Testis (tissue), 3 donors: ENCODE measurements around the gene SLC50A1. TPM values are rescaled to one million over a fixed set of nuclear protein-coding genes. Genes with fewer than 3 reads are reported as not detected.

Experiments used
- DNase-seq: peaks from one replicate; pipeline ENCODE4 v3.0.0-alpha.2; 2019
- H3K27ac ChIP-seq, 2 donors: fragments of 200-600 bp; sonication (generic); one replicate each; pipeline ENCODE4 v1.5.1; 2019
- H3K27me3 ChIP-seq: fragments of 200-600 bp; sonication (generic); one replicate; pipeline ENCODE4 v1.5.1; 2019
- H3K36me3 ChIP-seq: fragments of 200-600 bp; sonication (generic); one replicate; pipeline ENCODE4 v1.5.1; 2017; ENCODE audit warnings: low read depth; ENCODE audit errors: missing control alignments
- H3K4me1 ChIP-seq: fragments of 200-600 bp; sonication (generic); one replicate; pipeline ENCODE4 v1.5.1; 2019
- H3K4me3 ChIP-seq, 2 donors: fragments of 200-600 bp; sonication (generic); one replicate each; pipeline ENCODE4 v1.5.1; 2017 to 2019
- H3K9me3 ChIP-seq: fragments of 200-600 bp; sonication (generic); one replicate; pipeline ENCODE4 v1.5.1; 2017
- CTCF ChIP-seq, 3 experiments: fragments of 450-650 bp in 2 of 3; fragments of 200-600 bp in 1 of 3; sonication (generic) in 1 of 3; IDR thresholded peaks; one replicate each; pipeline ENCODE4 v1.5.1; 2016 to 2019; ENCODE audit warnings: antibody characterized with exemption in 3 of 3, mild to moderate bottlenecking in 2 of 3, moderate library complexity in 1 of 3
- POLR2A ChIP-seq: fragments of 450-650 bp; IDR thresholded peaks from one replicate; pipeline ENCODE4 v1.6.1; 2017; ENCODE audit warnings: antibody characterized with exemption, mild to moderate bottlenecking, moderate library complexity
- WGBS, 2 donors: methylation state at CpG; one replicate each; pipeline ENCODE4 v1.1.5; 2018; 5-methylcytosine and 5-hydroxymethylcytosine counted together
- intact Hi-C: fragments of 100-400 bp; cut with DNase I; formaldehyde crosslinking; loops from one replicate; pipeline ENCODE4 v1.15.1; 2023; ENCODE audit warnings: low total_unique reads
- polyA plus RNA-seq: library from polyadenylated mRNA; stranded (reverse); fragments of 350-450 nt; fragmentation: Illumina TruSeq; extraction: RNeasy Lipid Tissue Mini Kit (QIAGEN cat#74804); gene quantifications from one replicate; pipeline ENCODE4 v1.2.3, GENCODE V29; 2014; ENCODE audit warnings: low read depth, low replicate concordance; ENCODE audit not compliant: insufficient read depth
- total RNA-seq, 2 donors: library from RNA; depleted of rRNA; stranded (reverse); fragments of >200 nt; gene quantifications; one replicate each; pipeline ENCODE4 v1.2.3, GENCODE V29; 2016

Gene SLC50A1
- total and polyA plus RNA-seq, 3 donors from 2014 or later, result 25.2 to 33.7 (median 30.0) TPM

GRCh38 chr1:155124503-155125463, 10.9 kb upstream of the SLC50A1 start:
- no peak overlapping the region for H3K4me3 ChIP-seq
- TF ChIP-seq CTCF (IDR thresholded peaks at IDR 0.05), result no peak
- TF ChIP-seq POLR2A, result no peak
- intact Hi-C loops, result no loop called here
- peaks cover 31% of the 10 kb centered on the region for H3K4me1 ChIP-seq
- WGBS, 2 donors, result 69 to 73% methylated on average over 15 of the region's 16 CpGs
- no peaks in the 10 kb centered on the region for H3K36me3 ChIP-seq
- H3K27ac ChIP-seq, result no peak overlapping the region
- no peak for DNase-seq
- no peaks in the 10 kb centered on the region for H3K27me3 ChIP-seq
- no peaks in the 10 kb centered on the region for H3K9me3 ChIP-seq

DNA sequence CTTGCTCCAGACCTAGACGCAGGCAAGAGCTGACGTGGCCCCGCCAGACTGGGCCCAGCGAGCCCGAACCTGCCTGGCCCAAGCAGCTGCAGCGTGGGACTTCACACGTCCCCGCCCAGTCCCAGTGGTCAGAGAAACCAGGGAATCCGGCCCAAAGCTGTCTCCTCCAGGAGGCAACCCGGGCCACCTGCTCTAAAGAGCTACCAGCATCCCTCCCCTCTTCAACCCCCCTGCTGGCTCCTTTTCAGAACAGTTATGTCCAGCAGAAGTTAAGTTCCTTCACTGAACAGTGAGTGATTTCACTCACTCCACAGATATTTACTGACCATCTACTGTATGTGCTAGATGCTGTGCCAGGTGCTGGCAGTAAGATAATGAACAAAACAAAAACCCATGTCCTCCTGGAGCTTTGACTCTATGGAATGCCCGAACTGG, 10.1 kb upstream of the SLC50A1 start:
- H3K27me3 ChIP-seq, result no peaks in the 10 kb centered on the region
- DNase-seq, result no peak
- no peaks in the 10 kb centered on the region for H3K36me3 ChIP-seq
- H3K9me3 ChIP-seq, result no peaks in the 10 kb centered on the region
- H3K27ac ChIP-seq, result no peak overlapping the region
- TF ChIP-seq CTCF (IDR thresholded peaks at IDR 0.05) (no peak), POLR2A (no peak)
- intact Hi-C loops, result no loop called here
- no peak overlapping the region for H3K4me3 ChIP-seq
- H3K4me1 ChIP-seq, result peaks cover 31% of the 10 kb centered on the region
- WGBS, 2 donors, result 52 to 53% methylated on average over 11 of the region's 11 CpGs

DNA sequence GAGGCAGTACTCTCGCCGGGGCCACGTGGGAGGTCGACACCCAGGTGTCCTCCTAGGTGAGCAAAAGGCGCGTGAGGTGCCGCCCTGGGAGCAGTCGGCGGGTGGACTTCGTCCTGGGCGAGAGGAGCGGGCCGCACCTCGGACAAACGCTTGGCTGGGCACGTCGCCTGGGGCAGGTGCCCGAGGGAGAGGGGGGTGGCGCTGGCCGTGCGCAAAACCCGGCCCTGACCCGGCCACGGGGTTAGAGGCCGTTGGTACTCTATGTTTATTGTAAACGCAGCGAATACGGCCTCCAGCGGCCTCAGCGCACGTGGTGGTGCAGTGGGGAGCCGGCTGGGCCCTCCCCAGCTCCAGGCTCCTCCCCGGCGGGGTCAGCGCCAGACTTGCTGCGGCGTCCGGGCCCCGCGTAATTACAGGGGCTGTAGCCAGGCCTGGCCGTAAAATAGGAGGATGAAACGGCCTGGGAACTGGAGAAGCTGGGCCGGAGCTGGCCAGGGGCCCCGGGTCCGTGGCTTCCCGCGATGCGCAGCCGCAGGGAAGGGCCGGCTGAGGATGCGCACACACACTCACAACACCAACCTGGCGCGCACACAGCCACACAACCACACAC, 9.6 kb upstream of the SLC50A1 start:
- H3K36me3 ChIP-seq, result no peaks in the 10 kb centered on the region
- peaks cover 31% of the 10 kb centered on the region for H3K4me1 ChIP-seq
- peak overlapping the region in 1 of 2 donors; percentile 58 for H3K4me3 ChIP-seq
- no peaks in the 10 kb centered on the region for H3K27me3 ChIP-seq
- WGBS, 2 donors, result 17 to 26% methylated on average over 21 to 53 of the region's 53 CpGs
- H3K9me3 ChIP-seq, result no peaks in the 10 kb centered on the region
- TF ChIP-seq CTCF (IDR thresholded peaks at IDR 0.05) (no peak), POLR2A (no peak)
- no peak overlapping the region for H3K27ac ChIP-seq
- intact Hi-C loops, result no loop called here
- peak; percentile 66 for DNase-seq

DNA sequence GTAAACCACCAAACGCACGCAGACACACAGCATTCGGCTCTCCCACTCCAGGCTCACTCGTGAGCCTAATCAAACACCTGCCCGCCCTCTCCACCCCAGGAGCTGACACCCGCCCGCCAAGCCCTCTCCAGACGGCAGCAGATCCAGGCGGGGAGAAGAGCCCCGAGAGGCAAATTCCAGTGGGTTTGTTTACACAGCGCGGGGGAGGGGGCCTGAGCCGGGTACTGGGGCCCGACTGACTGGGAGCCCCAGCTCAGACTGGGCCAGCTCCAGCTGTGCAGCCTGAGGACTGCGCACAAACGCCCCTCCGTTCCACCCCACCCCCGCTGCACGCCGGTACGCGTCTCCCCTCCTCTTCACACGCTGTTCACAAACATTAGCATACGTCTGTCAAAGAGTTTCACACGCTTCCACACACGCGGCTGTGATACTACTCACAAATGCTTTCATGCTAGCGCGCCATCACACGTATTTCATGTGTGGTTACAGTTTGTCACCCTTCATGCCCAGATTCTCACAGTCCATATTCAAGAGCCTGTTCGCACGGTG, 9.0 kb upstream of the SLC50A1 start:
- H3K4me3 ChIP-seq, result peak overlapping the region in 1 of 2 donors; percentile 58
- TF ChIP-seq POLR2A, result no peak
- TF ChIP-seq CTCF (IDR thresholded peaks at IDR 0.05), result no peak
- WGBS, 2 donors, result 1% methylated on average over 13 to 32 of the region's 32 CpGs

More for the DNA sequence above, 9.0 kb upstream of the SLC50A1 start:
- peaks cover 31% of the 10 kb centered on the region for H3K4me1 ChIP-seq
- H3K27me3 ChIP-seq, result no peaks in the 10 kb centered on the region
- intact Hi-C loops, result no loop called here
- no peaks in the 10 kb centered on the region for H3K9me3 ChIP-seq
- H3K36me3 ChIP-seq, result no peaks in the 10 kb centered on the region
- peak overlapping the region in 1 of 2 donors; percentile 44 for H3K27ac ChIP-seq
- peak; percentile 42 for DNase-seq
